ENCODE data around the gene F10.
"Not testable (repeated sequence)": the region's sequence is repeated elsewhere in the genome, so short reads cannot be mapped to it uniquely, and the experiment has no call there.

Gene F10

GRCh38 chr13:113098162-113098732 lies 24.4 kb upstream of the F10 start:
- DNase-seq (ENCODE audit: low read depth in 2 of 2): peak; percentile 15 to 16

DNA sequence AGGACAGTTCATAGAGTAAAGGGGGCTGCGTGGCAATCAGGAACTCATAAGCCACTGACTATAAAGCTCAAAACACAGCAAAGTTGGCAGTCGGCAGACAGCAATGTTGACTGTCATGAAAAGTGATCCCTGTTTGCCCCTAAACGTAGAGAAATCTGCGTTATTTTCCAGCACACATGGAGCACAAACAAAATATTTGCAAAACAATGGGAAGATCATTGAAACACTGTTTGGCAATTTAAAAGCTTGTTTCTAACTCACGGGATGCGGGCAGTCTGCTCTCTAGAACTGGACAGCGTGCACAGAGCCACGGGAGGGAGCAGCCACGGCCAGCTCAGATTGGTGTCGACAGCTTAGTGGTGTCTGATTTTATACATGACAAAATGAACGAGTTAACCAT lies 23.5 kb upstream of the F10 start:
- DNase-seq (ENCODE audit: low read depth in 2 of 2): no peak

GRCh38 chr13:113102302-113102701 lies 20.3 kb upstream of the F10 start:
- not testable (repeated sequence) for DNase-seq (ENCODE audit: low read depth in 2 of 2)

GRCh38 chr13:113102727-113103126 lies 19.9 kb upstream of the F10 start:
- no peak for DNase-seq (ENCODE audit: low read depth in 2 of 2)

DNA sequence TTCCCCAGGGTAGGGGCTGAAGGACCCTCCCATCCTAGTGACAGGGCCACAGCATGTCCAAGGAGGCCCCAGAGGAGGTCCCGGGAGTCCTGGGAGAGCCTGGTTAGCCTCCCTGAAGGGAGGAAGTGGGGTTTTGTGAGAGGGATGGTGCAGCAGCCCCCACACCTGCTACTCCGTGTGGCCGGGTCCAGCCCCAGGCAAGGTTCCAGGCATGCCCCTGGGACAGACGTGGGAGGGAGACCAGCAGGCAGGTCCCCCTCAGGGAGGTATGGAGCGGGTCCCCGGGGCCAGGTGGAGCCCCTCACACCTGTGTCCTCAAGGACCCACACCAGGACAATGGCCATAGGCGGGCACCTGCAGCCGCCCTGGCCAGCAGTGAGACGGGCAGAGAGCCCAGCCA lies 19.0 kb upstream of the F10 start:
- no peak for DNase-seq (ENCODE audit: low read depth in 2 of 2)

- no peak for DNase-seq (ENCODE audit: low read depth in 2 of 2)
These were observed 17.3 kb upstream of the F10 start, which contains the start of gene F7 for GRCh38 chr13:113105032-113105920. F7 (plus strand) TSS chr13:113105791; CDS start chr13:113105842, 51 bp downstream.

- no peak for DNase-seq (ENCODE audit: low read depth in 2 of 2)
These were observed 16.6 kb upstream of the F10 start for GRCh38 chr13:113105921-113106452.

- no peak for DNase-seq (ENCODE audit: low read depth in 2 of 2)
These were observed 15.8 kb upstream of the F10 start for GRCh38 chr13:113106711-113107351.

DNA sequence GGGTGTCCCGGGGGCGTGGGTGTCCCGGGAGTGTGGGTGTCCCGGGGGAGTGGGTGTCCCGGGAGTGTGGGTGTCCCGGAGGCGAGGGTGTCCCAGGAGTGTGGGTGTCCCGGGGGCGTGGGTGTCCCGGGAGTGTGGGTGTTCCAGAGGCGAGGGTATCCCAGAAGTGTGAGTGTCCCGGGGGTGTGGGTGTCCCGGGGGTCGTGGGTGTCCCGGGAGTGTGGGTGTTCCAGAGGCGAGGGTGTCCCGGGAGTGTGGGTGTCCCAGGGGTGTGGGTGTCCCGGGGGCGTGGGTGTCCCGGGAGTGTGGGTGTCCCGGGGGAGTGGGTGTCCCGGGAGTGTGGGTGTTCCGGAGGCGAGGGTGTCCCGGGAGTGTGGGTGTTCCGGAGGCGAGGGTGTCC lies 14.1 kb upstream of the F10 start:
- DNase-seq (ENCODE audit: low read depth in 2 of 2): not testable (repeated sequence)

GRCh38 chr13:113109151-113110047 lies 13.2 kb upstream of the F10 start:
- DNase-seq (ENCODE audit: low read depth in 2 of 2): no peak

- no peak for DNase-seq (ENCODE audit: low read depth in 2 of 2)
These were observed 12.3 kb upstream of the F10 start for GRCh38 chr13:113110048-113110851.

GRCh38 chr13:113110852-113111315 lies 11.7 kb upstream of the F10 start:
- DNase-seq (ENCODE audit: low read depth in 2 of 2): no peak

DNA sequence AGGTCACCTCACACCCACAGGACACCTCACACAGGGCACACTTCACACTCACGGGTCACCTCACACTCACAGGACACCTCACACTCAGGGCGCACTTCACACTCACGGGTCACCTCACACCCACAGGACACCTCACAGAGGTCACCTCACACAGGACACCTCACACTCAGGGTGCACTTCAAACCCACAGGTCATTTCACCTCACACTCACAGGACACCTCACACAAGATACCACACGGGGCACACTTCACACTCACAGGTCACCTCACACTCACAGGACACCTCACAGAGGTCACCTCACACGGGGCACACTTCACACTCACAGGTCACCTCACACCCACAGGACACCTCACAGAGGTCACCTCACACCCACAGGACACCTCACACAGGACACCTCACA lies 10.8 kb upstream of the F10 start:
- DNase-seq (ENCODE audit: low read depth in 2 of 2): not testable (repeated sequence)

- not testable (repeated sequence) for DNase-seq (ENCODE audit: low read depth in 2 of 2)
These were observed 10.1 kb upstream of the F10 start for GRCh38 chr13:113112475-113112874.

GRCh38 chr13:113112893-113113845 lies 9.4 kb upstream of the F10 start:
- DNase-seq (ENCODE audit: low read depth in 2 of 2): no peak

- no peak for DNase-seq (ENCODE audit: low read depth in 2 of 2)
These were observed 8.7 kb upstream of the F10 start for GRCh38 chr13:113113846-113114271.

- no peak for DNase-seq (ENCODE audit: low read depth in 2 of 2)
These were observed 7.9 kb upstream of the F10 start for GRCh38 chr13:113114511-113115362.
